Adipocyte (in vitro differentiated cells): ENCODE measurements around the gene SLC9A3.

Source experiments
- DNase-seq: peaks from one replicate; pipeline ENCODE4 v3.0.0-alpha.2; 2015; ENCODE audit warnings: low read depth
- H3K27me3 ChIP-seq: replicated peaks from 2 replicates; pipeline ENCODE4 v1.7.0; 2013; ENCODE audit warnings: mild to moderate bottlenecking, low read length, moderate library complexity; ENCODE audit not compliant: control insufficient read depth, insufficient read depth
- H3K36me3 ChIP-seq: 2 replicates; pipeline ENCODE4 v1.7.0; 2013; ENCODE audit warnings: low read length, mild to moderate bottlenecking, moderate library complexity; ENCODE audit not compliant: control insufficient read depth, insufficient read depth, severe bottlenecking
- H3K4me1 ChIP-seq: 2 replicates; pipeline ENCODE4 v1.7.0; 2013; ENCODE audit warnings: mild to moderate bottlenecking, low read length, moderate library complexity; ENCODE audit not compliant: control insufficient read depth, insufficient read depth
- H3K4me3 ChIP-seq: 2 replicates; pipeline ENCODE4 v1.7.0; 2013; ENCODE audit warnings: mild to moderate bottlenecking, low read length, moderate library complexity
- H3K9ac ChIP-seq: 2 replicates; pipeline ENCODE4 v1.7.0; 2013; ENCODE audit warnings: mild to moderate bottlenecking, low read length, moderate library complexity
- H3K9me3 ChIP-seq: 2 replicates; pipeline ENCODE4 v1.7.0; 2013; ENCODE audit warnings: mild to moderate bottlenecking, low read length, moderate library complexity; ENCODE audit not compliant: control insufficient read depth

SLC9A3 gene

DNA sequence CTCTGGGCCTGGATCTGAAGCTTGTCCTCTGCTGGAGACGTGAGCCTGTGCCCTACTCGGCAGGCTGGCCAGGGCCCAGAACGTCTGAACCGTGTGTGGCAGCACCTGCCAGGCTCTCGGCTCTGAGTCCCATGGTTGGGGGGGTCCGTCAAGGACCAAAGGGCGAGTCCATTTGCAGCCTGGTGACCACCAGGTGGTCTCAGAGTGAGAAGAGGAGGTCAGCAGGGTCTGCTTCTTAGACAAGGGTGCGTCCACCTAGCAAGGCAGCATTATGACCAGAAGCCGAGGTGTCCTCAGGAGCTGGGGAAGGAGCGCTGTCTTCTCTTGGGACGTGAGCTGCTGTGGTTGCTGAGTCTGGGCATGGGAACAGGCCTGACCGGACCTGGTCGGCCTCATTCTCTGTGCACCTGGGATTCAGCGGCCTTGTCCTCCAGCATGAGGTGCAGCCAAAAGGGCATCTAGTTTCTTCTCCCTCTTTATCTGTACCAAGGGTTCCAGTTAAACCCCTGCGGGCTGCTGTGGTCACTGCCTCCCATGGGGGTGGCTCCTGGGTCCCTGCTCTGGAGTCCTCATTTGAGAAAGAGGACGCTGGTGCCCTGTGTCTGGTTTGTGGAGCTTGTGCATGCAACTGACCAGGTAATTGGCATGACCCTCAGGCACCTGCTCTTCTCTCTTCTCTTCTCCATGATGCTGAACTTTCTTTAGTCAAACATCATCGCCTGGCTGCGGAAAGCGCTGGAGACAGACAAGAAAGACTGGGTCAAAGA lies 66.9 kb downstream of the SLC9A3 start:
- Histone ChIP-seq H3K9ac (no peak overlapping the region), H3K4me1 (peaks cover 8% of the 10 kb centered on the region), H3K27me3 (no peaks in the 10 kb centered on the region), H3K36me3 (peaks cover 75% of the 10 kb centered on the region), H3K9me3 (peaks cover 3% of the 10 kb centered on the region), H3K4me3 (no peak overlapping the region)
- no peak for DNase-seq

- Histone ChIP-seq H3K36me3 (peaks cover 75% of the 10 kb centered on the region), H3K27me3 (no peaks in the 10 kb centered on the region), H3K4me3 (no peak overlapping the region), H3K9ac (no peak overlapping the region), H3K9me3 (peaks cover 11% of the 10 kb centered on the region), H3K4me1 (peaks cover 8% of the 10 kb centered on the region)
- no peak for DNase-seq
Observed at GRCh38 chr5:456351-457194, 67.7 kb downstream of the SLC9A3 start.

- Histone ChIP-seq H3K27me3 (no peaks in the 10 kb centered on the region), H3K4me3 (no peak overlapping the region), H3K4me1 (peaks cover 8% of the 10 kb centered on the region), H3K9me3 (peaks cover 17% of the 10 kb centered on the region), H3K36me3 (peaks cover 81% of the 10 kb centered on the region), H3K9ac (no peak overlapping the region)
- no peak for DNase-seq
Observed at GRCh38 chr5:455806-456205, 68.4 kb downstream of the SLC9A3 start.

- Histone ChIP-seq H3K9me3 (peaks cover 17% of the 10 kb centered on the region), H3K9ac (no peak overlapping the region), H3K27me3 (no peaks in the 10 kb centered on the region), H3K36me3 (peaks cover 85% of the 10 kb centered on the region), H3K4me3 (no peak overlapping the region), H3K4me1 (peaks cover 8% of the 10 kb centered on the region)
- no peak for DNase-seq
Observed at GRCh38 chr5:454936-455335, 69.3 kb downstream of the SLC9A3 start.

DNA sequence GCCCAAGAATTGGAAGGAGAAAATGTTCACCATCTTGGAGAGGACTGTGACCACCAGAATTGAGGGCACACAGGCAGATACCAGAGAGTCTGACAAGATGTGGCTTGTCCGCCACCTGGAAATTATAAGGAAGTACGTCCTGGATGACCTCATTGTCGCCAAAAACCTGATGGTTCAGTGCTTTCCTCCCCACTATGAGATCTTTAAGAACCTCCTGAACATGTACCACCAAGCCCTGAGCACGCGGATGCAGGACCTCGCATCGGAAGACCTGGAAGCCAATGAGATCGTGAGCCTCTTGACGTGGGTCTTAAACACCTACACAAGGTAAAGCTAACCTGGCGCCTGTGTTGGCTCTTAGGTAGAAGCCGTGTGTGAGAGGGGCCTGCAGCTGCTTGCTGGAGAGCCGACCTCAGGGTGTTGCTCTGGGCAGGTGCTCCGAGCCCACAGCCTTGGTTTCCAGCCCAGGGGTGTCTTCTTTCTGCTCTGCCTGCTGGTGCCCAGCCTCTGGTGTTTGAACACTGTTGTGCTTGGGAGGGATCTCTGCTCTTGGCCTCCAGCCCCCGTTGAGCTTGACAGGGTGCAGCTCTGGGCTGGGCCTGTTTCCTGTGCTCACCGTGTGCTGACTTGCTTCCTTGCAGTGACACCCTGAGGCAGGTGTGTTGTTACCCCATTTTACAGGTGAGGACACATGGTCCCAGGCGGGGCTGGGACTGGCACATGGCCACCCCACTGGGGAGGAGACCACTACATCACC lies 70.3 kb downstream of the SLC9A3 start:
- peaks cover 87% of the 10 kb centered on the region for H3K36me3 ChIP-seq
- H3K27me3 ChIP-seq = no peaks in the 10 kb centered on the region
- no peak for DNase-seq
- peaks cover 6% of the 10 kb centered on the region for H3K4me1 ChIP-seq
- H3K4me3 ChIP-seq = no peak overlapping the region
- H3K9ac ChIP-seq = no peak overlapping the region
- peaks cover 17% of the 10 kb centered on the region for H3K9me3 ChIP-seq

GRCh38 chr5:452978-453710 lies 71.1 kb downstream of the SLC9A3 start:
- Histone ChIP-seq H3K9me3 (peaks cover 17% of the 10 kb centered on the region), H3K4me1 (no peaks in the 10 kb centered on the region), H3K36me3 (peaks cover 91% of the 10 kb centered on the region), H3K27me3 (no peaks in the 10 kb centered on the region), H3K4me3 (no peak overlapping the region), H3K9ac (no peak overlapping the region)
- no peak for DNase-seq

DNA sequence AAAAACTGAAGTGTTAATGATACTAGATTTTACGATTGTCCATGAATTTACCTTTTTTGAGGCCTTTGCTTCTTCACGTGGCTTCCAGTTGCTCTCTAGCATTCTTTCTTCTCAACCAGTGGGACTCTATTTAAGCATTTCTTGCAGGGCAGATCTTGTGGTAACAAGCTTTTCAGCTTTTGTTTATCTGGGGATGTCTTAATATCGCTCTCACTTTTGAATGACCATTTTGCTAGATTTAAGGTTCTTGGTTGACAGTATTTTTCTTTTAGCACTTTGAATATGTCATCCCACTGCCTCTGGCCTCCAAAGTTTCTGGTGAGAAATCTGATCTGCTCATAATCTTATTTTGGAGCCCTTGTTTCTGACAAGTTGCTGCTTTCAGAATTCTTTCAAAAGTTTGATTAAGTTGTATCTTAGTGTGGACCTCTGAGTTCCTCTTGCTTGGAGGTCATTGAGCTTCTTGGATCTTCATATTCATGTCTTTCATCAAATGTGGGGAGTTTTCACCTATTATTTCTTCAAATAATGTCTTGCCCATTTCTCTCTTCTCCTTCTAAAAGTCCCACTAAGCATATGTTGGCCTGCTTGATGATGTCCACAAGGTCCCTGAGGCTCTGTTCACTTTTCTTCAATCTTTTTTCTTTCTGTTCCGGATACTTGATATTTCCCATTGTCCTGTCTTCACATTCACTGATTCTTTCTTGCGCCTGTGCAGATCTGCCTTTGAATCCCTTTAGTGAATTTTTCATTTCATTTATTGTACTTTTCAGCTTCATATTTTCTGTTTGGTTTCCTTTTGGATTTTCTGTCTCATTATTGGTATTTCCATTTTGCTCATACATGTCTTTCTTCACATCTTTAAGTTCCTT lies 72.4 kb downstream of the SLC9A3 start:
- Histone ChIP-seq H3K4me3 (no peak overlapping the region), H3K27me3 (no peaks in the 10 kb centered on the region), H3K9ac (no peak overlapping the region), H3K9me3 (peaks cover 17% of the 10 kb centered on the region), H3K4me1 (no peaks in the 10 kb centered on the region), H3K36me3 (peaks cover 92% of the 10 kb centered on the region)
- no peak for DNase-seq

- DNase-seq = no peak
- Histone ChIP-seq H3K36me3 (peaks cover 75% of the 10 kb centered on the region), H3K9ac (no peak overlapping the region), H3K4me1 (peaks cover 5% of the 10 kb centered on the region), H3K4me3 (no peak overlapping the region), H3K27me3 (no peaks in the 10 kb centered on the region), H3K9me3 (peaks cover 17% of the 10 kb centered on the region)
Observed at GRCh38 chr5:449151-449550, 75.1 kb downstream of the SLC9A3 start.

DNA sequence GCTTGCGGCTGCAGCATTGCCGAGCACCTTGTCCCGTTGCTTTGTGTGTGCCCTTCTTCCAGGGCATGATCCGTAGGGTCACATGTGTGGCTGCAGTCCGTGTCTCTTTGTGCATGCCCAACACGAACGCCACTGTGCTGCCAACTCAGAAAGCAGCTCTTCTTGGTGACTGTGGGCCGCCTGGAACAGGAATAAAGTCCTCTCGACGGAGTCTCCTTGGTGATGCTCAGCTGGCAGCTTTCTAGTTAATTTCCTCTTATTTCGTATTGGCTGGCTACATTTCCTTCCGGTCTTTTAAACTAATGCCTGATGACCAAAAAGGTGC lies 75.5 kb downstream of the SLC9A3 start:
- Histone ChIP-seq H3K9ac (no peak overlapping the region), H3K4me3 (no peak overlapping the region), H3K9me3 (peaks cover 17% of the 10 kb centered on the region), H3K4me1 (peaks cover 10% of the 10 kb centered on the region), H3K36me3 (peaks cover 71% of the 10 kb centered on the region), H3K27me3 (no peaks in the 10 kb centered on the region)
- no peak for DNase-seq

- peaks cover 66% of the 10 kb centered on the region for H3K36me3 ChIP-seq
- no peaks in the 10 kb centered on the region for H3K27me3 ChIP-seq
- H3K4me1 ChIP-seq = peaks cover 12% of the 10 kb centered on the region
- H3K9ac ChIP-seq = no peak overlapping the region
- DNase-seq = no peak
- no peak overlapping the region for H3K4me3 ChIP-seq
- peaks cover 17% of the 10 kb centered on the region for H3K9me3 ChIP-seq
Observed at GRCh38 chr5:448061-448765, 76.0 kb downstream of the SLC9A3 start.
